ENCODE measurements around the gene RNF5.

GRCh38 chr6:32151181-32151862, 26.9 kb upstream of the RNF5 start:
- TF ChIP-seq CTCF (conservative IDR thresholded peaks at IDR 0.05; ENCODE audit: low read length) (no peak), EZH2phosphoT487 (IDR thresholded peaks at IDR 0.05; ENCODE audit: borderline replicate concordance) (no peak)

All from Loucy (cell line).